NK-92 (cell line): ENCODE data around the gene CORO1C.
A peak's percentile ranks its signal among the peaks of the same experiment; 100 is the strongest.
"Not testable (repeated sequence)": the region's sequence is repeated elsewhere in the genome, so short reads cannot be mapped to it uniquely, and the experiment has no call there.

ENCODE experiments used
- DNase-seq: peaks from one replicate; lab custom pipeline; 2025; ENCODE audit not compliant: unreplicated experiment; lab: John Stamatoyannopoulos, UW

The CORO1C gene

DNA sequence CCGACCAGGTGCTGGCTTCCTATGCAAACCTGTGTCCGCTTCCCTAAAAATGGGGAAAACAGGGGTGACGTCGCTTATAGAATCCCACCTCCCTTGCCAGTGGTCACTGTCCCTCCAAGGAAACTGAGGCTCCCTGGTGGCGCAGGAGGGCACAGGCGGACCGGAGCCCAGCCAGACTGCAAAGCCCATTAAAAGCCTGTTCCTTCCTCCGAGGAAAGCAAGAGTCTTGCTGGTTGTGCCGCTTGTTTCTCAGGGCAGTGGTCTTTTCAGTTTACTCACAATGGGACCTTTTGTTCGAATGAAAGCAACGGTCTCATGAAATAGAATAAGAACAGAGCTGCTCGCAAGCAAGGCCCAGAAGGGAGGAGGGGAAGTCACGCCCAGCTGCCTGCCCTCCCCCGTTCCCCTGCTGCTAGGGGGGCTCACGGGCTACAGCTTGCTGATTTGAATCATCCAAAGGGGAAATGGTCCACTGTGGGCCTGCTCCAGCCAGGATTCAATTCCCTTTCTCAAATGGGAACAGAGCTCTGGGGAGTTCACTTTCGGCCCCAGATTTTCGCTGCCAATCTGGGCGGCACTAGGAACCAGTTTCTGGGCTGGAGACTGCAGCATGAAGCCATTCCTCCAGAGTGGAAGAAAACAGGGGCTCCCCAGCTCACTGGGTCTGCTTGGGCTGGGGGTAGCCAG is 93.0 kb downstream of the CORO1C start:
- DNase-seq: no peak

- DNase-seq: no peak
Observed at GRCh38 chr12:108637222-108637971, 93.9 kb downstream of the CORO1C start.

DNA sequence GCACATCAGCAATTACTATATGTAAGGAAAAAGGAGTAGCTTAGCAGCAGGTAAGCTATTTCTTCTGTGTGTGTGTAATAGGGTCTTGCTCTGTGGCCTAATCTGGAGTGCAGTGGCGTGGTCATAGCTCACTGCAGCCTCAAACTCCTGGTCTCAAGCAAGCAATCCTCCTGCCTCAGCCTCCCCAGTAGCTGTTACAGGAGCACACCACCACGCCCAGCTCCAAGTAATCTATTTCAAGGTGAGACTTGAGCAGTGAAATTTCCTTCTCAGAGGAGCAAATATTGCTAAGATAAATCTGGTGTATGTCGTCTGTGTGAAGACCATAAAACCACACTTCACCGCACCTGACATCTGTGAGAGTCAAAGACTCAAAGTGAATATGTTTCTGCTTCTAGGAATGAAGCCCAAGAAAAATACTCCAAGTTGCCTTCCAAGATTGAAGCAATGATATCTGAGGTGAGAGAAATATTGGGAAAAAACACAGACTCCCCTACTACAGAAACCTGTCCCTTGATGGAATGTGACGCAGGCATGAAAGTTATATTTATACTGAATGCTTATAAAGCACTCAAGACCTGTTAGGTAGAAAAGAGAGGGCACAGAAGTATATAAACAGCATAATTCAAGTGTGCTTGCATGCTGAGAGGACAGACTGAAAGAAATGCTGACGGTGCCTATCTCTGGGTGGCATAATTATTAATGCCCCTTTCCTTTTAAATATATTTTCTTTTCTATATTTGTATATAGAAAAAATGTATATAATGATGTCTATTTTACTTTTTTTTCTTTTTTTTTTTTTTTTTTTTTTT is 95.1 kb downstream of the CORO1C start:
- no peak for DNase-seq

GRCh38 chr12:108635201-108635996 is 95.9 kb downstream of the CORO1C start:
- DNase-seq: no peak

DNA sequence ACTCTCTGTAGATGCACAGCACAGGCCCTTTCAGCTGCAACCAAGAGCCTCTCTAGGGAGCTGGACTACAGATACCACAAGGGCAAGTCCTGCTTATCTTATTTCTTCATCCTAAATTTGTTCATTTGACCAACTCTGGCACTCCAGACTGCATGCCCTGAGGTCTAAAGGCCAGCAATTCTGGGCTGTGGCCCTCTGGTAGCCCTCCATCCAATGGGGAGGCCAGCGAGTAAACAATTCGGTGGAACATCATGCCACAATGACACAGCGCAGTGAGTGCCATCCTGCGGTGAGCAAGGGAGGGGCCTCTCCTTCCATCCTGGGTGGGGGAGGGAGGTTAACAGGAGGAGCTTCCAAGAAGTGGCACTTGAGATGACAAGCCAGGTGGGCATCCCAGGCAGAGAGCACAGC is 97.0 kb downstream of the CORO1C start:
- no peak for DNase-seq

DNA sequence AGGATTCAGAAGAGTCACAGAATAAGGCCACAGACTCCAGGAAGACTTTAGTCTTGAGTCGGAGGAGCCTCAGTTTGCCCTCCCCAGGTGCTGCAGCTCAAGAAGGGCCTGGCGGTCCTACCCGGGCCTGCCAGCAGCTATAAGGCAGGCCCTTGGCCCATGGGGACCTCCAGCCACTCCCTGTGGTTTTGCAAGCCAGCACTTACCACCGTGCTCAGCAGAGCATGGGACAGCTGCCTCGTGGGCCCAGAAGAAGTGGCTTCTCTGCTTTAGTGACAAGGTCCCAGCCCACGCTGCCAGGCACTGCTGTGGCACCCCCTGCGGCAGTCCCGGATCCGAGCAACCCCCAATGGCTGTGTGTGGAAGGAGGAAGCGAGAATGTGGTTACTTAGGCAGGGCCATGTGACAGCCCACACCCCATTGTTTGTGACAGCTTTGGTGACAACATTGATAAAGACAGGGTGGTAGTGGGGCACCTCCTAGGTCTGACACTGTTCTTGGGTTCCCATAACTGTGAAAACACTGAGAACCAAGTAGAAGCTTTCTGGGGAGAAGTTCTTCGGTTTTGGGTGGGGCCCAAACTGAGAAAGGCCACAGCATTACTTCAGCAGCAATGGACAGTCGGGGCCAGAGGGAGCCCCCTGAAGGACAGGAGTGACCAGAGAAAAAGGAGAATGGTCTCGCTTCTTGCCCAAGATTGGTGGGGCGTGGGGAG is 97.6 kb downstream of the CORO1C start, which contains the start of gene SELPLG:
Gene SELPLG (minus strand): TSS at position 361 of the 715 bp plus-strand sequence. CDS start 9,587 bp downstream, outside the sequence.
- peak; percentile 39 for DNase-seq

DNA sequence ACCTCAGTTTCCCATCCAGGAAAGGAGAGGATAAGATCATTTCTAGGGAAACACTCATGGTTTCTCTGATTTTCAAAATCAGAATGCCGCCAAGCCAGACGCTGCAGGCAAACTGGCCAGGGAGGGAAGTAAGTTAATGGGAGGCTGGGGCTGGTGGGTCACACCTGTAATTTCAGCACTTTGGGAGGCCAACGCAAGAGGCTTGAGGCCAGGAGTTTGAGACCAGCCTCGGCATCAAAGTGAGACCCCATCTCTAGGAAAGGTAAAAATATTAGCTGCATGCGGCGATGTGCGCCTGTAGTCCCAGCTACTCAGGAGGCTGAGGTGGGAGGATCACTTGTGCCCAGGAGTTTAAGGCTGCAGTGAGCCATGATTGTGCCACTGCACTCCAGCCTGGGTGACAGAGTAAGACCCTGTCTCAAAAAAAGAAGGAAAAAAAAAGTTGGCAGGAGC is 98.2 kb downstream of the CORO1C start:
- no peak for DNase-seq

GRCh38 chr12:108631261-108631660 is 100.1 kb downstream of the CORO1C start:
- DNase-seq: not testable (repeated sequence)

DNA sequence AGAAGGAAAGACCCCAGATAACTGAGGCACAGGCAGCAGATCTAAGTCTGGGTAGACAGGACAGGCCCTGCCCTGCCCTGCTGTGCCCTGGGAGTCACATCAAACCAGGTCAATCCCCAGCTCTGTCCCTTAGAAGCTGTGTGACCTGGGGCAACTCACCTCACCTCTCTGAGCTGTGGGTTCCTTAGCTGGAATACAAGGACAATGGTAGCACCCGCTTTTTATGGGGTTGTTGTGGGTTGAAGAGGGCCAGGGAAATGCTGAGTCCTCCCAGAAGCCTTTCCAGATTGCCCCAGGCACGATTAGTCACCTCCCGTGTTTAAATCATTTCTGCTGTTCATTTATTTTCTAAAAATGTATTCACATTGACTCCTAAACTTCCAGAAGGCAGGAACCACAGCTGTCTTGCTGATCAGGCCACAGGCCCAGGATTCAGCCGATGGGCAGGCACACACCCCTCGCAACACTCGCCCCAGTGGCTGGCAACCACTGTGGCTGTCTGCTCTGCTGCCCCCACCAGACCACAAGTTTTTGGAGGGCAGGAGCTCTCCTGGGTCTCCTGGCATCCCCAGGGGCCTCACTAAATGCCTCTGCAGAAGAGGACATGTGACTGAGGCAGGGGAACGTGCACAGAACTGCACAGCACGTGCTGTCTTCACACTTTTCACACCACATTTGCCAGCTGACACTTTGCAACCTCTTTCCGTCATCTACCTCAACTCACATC is 100.7 kb downstream of the CORO1C start:
- no peak for DNase-seq

DNA sequence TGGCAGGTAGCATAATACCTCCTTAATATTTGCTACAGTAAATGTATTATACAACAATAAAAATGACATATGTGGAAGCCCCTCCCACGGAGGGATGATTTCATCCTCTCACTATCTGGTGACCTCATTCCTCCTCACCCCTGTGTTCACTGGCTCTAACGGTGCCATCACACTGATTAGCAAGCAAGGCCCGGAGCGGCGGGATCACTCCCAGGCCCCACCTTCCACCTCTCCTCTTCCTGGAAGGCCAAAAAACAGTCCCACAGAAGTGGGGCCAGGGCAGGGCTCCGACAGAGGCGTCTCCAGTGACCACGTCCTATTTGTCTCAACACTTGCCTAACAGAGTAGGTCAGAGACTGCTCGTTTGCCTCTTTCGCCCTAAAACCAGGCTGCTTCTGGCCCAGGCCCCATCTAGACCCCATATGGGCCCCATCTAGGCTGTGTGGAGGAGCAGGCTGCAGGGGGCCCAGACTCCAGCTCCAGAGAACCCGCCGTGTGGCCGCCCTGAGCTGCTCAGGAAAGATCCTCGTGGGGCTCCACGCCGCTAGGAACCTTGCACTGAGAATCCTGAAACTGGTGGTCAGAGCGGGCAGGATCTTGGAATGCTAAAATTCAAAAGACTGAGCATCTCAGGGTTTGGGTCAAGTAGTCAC is 101.4 kb downstream of the CORO1C start:
- DNase-seq: no peak

DNA sequence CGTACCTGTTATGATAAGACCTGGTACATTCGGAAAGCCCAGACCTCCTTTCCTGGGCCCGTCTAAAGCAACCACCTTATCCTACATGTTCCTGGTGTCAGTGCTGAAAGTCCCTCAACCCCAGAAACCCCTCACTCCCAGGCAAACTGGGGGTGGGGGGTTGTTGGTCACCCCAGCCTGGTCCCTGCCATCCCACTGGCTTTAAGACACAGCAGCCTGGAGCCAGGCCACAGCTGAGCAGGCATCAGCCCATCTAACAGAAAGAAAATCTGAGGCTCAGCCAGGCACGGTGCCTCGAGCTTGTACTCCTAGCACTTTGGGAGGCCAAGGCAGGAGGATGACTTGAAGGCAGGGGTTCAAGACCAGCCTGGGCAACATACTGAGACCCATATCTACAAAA is 102.2 kb downstream of the CORO1C start:
- no peak for DNase-seq

DNA sequence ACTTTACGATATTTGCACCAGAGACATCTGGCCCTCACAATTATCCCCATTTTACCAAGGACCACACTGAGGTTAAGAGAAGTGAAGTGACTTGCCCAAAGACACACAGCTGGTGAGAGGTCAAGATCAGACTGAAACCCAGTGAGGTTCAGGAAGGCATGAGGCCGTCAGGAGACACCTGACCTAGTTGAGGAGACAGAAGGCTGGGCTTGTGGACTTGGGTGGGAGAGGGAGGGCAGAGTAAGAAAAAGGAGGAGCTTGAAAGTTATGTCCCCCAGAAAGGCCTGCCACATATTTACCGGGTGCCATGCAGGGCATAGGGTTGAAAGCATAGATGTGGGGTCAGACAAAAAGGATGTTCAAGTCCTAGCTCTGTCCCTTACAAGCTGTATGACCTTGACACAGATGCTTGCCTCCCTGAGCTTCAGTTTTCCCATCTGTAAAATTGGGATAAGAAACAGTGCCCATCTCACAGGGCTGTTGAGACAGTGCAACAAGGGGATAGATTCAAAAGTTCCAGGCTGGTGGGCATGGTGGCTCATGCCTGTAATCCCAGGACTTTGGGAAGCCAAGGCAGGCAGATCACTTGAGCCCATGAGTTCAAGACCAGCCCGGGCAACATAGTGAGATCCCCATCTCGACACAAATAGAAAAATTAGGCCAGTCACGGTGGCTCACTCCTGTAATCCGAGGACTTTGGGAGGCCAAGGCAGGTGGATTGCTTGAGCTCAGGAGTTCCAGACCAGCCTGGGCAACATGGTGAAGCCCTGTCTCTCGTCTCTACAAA is 104.0 kb downstream of the CORO1C start:
- DNase-seq: no peak

- DNase-seq: no peak
Observed at GRCh38 chr12:108625228-108625627, 106.1 kb downstream of the CORO1C start.

GRCh38 chr12:108623577-108623976 is 107.7 kb downstream of the CORO1C start:
- no peak for DNase-seq

- no peak for DNase-seq
Observed at GRCh38 chr12:108622921-108623514, 108.3 kb downstream of the CORO1C start.

DNA sequence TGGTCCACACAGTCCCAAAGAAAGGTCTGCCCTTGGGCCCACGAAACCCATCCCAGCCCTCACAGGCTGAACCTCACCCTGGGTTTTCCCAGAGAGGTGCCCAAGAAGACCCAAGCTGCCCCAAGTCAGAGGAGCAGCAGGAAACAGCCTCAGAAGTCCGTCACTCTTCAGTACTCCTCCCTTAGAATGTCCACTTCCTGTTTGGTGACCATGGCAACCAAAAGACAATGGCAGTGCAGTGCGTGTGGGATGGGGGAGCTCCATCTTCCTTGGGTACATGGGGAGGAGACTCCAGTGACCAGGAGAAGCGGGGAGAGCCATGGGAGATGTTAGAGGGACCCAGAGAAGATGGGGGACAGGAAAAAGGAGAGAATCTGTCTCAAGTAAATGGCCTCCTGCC is 108.9 kb downstream of the CORO1C start:
- DNase-seq: no peak

DNA sequence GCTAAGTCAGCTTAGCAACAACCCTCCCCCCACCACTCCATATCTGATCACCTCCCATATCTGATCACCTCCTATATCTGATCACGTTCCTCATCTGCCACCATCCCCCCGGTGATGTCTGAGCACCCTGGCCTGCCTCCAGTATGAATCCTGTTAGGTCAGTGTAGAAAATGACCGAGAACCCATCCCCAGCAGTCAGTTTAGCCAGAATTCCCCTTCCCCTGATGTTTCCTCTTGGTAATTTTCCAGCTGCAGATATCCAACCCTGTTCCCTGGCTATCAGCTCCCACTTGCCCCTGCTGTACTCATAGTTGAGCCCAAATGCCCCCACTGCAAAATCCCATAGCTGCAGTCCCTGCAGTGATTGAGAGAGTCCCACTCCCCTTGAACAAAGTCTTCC is 110.2 kb downstream of the CORO1C start:
- DNase-seq: no peak
